ENCODE results near the gene HSP90AB1. TPM values are rescaled to one million over a fixed set of nuclear protein-coding genes. Genes with fewer than 3 reads are reported as not detected.

HSP90AB1 gene
- polyA plus RNA-seq, 1 of the 3 experiments (the other 2 are of a cell fraction) = 843 TPM

- Histone ChIP-seq H3K36me3 (replicated peaks in 1 of 2; ENCODE audit: control insufficient read depth in 1 of 2, insufficient read depth in 2 of 2, low read length in 1 of 2) (no peaks in the 10 kb centered on the region), H3K9me3 (no peaks in the 10 kb centered on the region), H3K27ac (ENCODE audit: low read depth in 2 of 2, low read length in 1 of 2) (no peak overlapping the region), H3K79me2 (ENCODE audit: insufficient read depth) (no peaks in the 10 kb centered on the region), H3K27me3 (ENCODE audit: insufficient read depth) (0 out of 2 replicates have a peak, but pooled peaks cover 8% of the 10 kb centered on the region), H3K4me2 (no peak overlapping the region), H3K9me2 (no peaks in the 10 kb centered on the region), H2AFZ (ENCODE audit: low read depth) (no peak overlapping the region), H4K20me1 (ENCODE audit: insufficient read depth) (no peaks in the 10 kb centered on the region), H3F3A (replicated peaks; ENCODE audit: insufficient read depth) (no peaks in the 10 kb centered on the region), H3K9ac (no peak overlapping the region), H3K4me1 (ENCODE audit: control insufficient read depth in 1 of 2, insufficient read depth in 2 of 2, low read depth in 1 of 2, low read length in 1 of 2) (peaks cover 0 to 3% of the 10 kb centered on the region in 2 experiments; a peak in 1 of 4 replicates), H3K4me3 (ENCODE audit: low read depth in 2 of 2, low read length in 1 of 2) (no peak overlapping the region)
- ChIA-PET POLR2A (no interaction called here), CTCF (interaction anchor here (0.7 to 2.0 kb wide), 7 partner anchors 9 to 177 kb away, joined by 3 to 11 read pairs (median 3); partner anchors contain the start of gene AARS2)
- TF ChIP-seq PBX3 (IDR thresholded peaks at IDR 0.05) (no peak), SIN3A (IDR thresholded peaks at IDR 0.05; ENCODE audit: borderline replicate concordance, low read depth, low read length) (no peak), IRF3 (IDR thresholded peaks at IDR 0.05; ENCODE audit: low read depth, low read length) (no peak), GATA2 (CRISPR knock-in tag; IDR thresholded peaks at IDR 0.05) (no peak), NRF1 (IDR thresholded peaks at IDR 0.05; ENCODE audit: low read depth, low read length) (no peak), MXI1 (IDR thresholded peaks at IDR 0.05; ENCODE audit: low read depth, low read length) (no peak), NFIC (IDR thresholded peaks at IDR 0.05; ENCODE audit: borderline replicate concordance) (no peak), FOSL2 (IDR thresholded peaks at IDR 0.05; ENCODE audit: borderline replicate concordance, low read depth) (no peak), USF2 (IDR thresholded peaks at IDR 0.05; ENCODE audit: borderline replicate concordance, low read depth, low read length) (no peak), RCOR1 (IDR thresholded peaks at IDR 0.05; ENCODE audit: low read length) (no peak), EP300 (IDR thresholded peaks at IDR 0.05; ENCODE audit: borderline replicate concordance in 1 of 2, low read depth in 1 of 2, low read length in 1 of 2) (no peak), YY1 (IDR thresholded peaks at IDR 0.05; ENCODE audit: low read depth) (no peak), FOXM1 (IDR thresholded peaks at IDR 0.05; ENCODE audit: low read depth) (no peak), GABPA (IDR thresholded peaks at IDR 0.05; ENCODE audit: low read depth) (no peak), ELF1 (IDR thresholded peaks at IDR 0.05) (no peak), RXRA (IDR thresholded peaks at IDR 0.05; ENCODE audit: borderline replicate concordance, low read depth) (no peak), MEF2A (IDR thresholded peaks at IDR 0.05; ENCODE audit: borderline replicate concordance, low read depth) (no peak), TCF12 (IDR thresholded peaks at IDR 0.05) (no peak)
- TF ChIP-seq, protein P1, sequence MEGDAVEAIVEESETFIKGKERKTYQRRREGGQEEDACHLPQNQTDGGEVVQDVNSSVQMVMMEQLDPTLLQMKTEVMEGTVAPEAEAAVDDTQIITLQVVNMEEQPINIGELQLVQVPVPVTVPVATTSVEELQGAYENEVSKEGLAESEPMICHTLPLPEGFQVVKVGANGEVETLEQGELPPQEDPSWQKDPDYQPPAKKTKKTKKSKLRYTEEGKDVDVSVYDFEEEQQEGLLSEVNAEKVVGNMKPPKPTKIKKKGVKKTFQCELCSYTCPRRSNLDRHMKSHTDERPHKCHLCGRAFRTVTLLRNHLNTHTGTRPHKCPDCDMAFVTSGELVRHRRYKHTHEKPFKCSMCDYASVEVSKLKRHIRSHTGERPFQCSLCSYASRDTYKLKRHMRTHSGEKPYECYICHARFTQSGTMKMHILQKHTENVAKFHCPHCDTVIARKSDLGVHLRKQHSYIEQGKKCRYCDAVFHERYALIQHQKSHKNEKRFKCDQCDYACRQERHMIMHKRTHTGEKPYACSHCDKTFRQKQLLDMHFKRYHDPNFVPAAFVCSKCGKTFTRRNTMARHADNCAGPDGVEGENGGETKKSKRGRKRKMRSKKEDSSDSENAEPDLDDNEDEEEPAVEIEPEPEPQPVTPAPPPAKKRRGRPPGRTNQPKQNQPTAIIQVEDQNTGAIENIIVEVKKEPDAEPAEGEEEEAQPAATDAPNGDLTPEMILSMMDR (IDR thresholded peaks at IDR 0.05) = no peak
- TF ChIP-seq, protein P2, sequence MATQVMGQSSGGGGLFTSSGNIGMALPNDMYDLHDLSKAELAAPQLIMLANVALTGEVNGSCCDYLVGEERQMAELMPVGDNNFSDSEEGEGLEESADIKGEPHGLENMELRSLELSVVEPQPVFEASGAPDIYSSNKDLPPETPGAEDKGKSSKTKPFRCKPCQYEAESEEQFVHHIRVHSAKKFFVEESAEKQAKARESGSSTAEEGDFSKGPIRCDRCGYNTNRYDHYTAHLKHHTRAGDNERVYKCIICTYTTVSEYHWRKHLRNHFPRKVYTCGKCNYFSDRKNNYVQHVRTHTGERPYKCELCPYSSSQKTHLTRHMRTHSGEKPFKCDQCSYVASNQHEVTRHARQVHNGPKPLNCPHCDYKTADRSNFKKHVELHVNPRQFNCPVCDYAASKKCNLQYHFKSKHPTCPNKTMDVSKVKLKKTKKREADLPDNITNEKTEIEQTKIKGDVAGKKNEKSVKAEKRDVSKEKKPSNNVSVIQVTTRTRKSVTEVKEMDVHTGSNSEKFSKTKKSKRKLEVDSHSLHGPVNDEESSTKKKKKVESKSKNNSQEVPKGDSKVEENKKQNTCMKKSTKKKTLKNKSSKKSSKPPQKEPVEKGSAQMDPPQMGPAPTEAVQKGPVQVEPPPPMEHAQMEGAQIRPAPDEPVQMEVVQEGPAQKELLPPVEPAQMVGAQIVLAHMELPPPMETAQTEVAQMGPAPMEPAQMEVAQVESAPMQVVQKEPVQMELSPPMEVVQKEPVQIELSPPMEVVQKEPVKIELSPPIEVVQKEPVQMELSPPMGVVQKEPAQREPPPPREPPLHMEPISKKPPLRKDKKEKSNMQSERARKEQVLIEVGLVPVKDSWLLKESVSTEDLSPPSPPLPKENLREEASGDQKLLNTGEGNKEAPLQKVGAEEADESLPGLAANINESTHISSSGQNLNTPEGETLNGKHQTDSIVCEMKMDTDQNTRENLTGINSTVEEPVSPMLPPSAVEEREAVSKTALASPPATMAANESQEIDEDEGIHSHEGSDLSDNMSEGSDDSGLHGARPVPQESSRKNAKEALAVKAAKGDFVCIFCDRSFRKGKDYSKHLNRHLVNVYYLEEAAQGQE (IDR thresholded peaks at IDR 0.05; ENCODE audit: low read depth, low read length) = no peak
- 68% methylated on average over 21 of the region's 23 CpGs for WGBS (ENCODE audit: low lambda C conversion rate)
- no peak for DNase-seq
Observed at GRCh38 chr6:44276667-44277640, 30.1 kb downstream of the HSP90AB1 start.

Data from SK-N-SH (cell line).